HG02571 (cell line): Measurements from ENCODE around the gene MLXIPL.
A peak's percentile ranks its signal among the peaks of the same experiment; 100 is the strongest.
"Not testable (repeated sequence)": the region's sequence is repeated elsewhere in the genome, so short reads cannot be mapped to it uniquely, and the experiment has no call there.

Experiments used
- ATAC-seq: cut with Tn5 transposase; IDR thresholded peaks from one replicate; pipeline ENCODE4 v1.9.1; 2021; ENCODE audit warnings: mild to moderate bottlenecking, moderate library complexity; ENCODE audit not compliant: unreplicated experiment

Gene MLXIPL, protein sequence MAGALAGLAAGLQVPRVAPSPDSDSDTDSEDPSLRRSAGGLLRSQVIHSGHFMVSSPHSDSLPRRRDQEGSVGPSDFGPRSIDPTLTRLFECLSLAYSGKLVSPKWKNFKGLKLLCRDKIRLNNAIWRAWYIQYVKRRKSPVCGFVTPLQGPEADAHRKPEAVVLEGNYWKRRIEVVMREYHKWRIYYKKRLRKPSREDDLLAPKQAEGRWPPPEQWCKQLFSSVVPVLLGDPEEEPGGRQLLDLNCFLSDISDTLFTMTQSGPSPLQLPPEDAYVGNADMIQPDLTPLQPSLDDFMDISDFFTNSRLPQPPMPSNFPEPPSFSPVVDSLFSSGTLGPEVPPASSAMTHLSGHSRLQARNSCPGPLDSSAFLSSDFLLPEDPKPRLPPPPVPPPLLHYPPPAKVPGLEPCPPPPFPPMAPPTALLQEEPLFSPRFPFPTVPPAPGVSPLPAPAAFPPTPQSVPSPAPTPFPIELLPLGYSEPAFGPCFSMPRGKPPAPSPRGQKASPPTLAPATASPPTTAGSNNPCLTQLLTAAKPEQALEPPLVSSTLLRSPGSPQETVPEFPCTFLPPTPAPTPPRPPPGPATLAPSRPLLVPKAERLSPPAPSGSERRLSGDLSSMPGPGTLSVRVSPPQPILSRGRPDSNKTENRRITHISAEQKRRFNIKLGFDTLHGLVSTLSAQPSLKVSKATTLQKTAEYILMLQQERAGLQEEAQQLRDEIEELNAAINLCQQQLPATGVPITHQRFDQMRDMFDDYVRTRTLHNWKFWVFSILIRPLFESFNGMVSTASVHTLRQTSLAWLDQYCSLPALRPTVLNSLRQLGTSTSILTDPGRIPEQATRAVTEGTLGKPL

GRCh38 chr7:73623798-73624668 lies at the start of gene MLXIPL:
Gene MLXIPL, minus strand, starts transcription at chr7:73624522. Its CDS starts 30 bp downstream, at chr7:73624492.
- no peak for ATAC-seq

- ATAC-seq: no peak
These were observed 47.6 kb upstream of the MLXIPL start for GRCh38 chr7:73671857-73672445.

DNA sequence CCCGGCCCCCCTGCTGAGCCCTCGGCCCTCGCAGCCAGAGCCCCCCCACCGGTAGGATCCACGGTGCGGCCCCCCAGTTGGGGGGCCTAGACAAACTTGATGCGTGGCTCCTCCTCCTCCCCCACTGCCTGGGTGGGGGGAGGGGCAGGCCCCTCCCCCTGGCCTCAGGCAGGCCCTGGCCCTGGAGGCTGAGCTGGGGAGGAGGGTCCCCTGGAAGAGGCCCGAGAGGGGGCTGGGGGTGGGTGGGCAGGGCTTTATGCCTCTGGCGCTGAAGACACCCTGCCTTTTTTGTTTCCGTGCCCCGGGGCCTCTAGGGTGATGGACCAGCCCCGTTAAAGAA lies 47.0 kb upstream of the MLXIPL start:
- no peak for ATAC-seq

DNA sequence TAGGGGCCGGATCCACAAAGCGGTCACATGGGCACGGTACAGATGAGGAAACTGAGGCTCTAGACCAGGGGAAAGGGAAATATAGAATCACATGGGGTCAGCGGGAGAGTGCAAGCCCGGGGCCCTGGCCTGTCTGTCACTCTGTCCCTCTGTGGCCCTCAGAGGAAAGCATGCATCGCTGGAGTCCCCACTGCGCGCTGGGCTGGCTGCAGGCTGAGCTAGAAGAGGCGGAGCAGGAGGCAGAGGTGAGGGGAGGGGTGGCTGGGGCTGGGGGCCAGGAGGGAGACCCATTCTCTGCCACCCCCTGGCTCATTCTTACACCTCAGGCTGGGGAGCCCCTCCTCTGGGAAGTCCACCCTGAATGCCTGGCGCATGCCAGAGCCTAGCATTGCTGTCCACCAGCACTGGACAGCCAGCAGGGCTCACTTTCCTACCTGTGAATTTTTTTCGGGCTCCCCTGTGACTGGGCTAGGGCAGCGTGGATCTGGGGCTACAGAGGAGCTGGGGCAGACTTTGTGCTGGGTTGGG lies 45.6 kb upstream of the MLXIPL start:
- no peak for ATAC-seq

GRCh38 chr7:73669288-73669701 lies 45.0 kb upstream of the MLXIPL start:
- no peak for ATAC-seq

DNA sequence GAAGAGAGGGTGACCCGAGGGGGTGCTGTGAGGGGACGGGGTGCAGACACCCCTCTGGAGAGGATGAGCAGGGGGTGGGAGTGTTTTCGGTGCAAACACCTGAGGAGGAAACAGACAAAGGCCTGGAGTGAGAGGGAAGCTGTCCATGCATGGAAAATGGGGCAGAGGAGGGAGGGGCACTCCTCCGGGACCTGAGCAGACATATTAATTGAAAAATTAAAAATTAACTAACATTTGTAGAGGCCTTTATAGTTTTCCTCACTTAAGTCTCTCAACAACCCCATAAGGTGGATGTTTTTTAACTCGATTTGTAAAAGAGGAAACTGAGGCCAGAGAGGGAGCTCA lies 44.5 kb upstream of the MLXIPL start:
- ATAC-seq: no peak

DNA sequence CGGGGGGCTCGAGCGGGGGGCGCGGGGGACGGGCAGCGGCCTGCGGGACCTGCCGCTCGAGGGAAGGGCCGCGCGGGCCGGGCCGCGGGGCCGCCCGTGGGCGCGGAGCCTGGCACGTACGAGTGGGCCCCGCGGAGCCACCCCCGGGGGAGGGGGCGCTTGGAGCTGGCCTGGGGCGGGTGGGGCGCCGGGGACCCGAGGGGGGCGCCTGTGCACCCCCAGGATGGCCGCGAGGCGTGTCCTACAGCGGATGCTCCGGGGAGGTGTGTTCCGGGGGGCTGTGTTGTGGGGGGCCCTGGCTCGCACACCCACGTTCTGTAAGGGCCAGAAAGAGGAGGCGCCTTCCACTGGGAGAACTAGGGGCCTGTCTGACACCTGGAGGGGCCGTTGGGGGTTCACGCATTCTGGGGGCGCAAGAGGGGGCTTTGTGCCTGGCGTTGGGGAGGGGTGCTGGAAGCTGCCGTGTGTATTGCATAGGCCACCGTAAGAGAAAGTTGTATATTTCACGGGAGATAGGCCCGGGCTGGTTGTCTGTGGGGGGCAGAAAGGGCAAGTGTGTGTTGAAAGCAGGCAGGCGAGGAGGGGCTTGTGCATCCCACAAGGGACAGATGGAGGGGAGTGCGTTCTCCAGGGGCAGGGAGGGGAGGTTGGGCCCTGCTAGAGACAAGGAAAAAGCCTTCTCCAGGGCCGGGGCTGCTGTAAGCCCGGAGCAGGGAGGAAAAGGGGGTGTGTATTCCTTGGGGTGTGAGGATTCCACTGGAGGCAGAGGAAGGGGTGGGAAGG lies 44.0 kb upstream of the MLXIPL start:
- peak; percentile 19 for ATAC-seq

GRCh38 chr7:73667344-73668102 lies 43.2 kb upstream of the MLXIPL start, which contains the start of gene VPS37D:
Gene VPS37D, plus strand, starts transcription at chr7:73667831. Its CDS starts 128 bp downstream, at chr7:73667959.
- peak; percentile 82 for ATAC-seq

DNA sequence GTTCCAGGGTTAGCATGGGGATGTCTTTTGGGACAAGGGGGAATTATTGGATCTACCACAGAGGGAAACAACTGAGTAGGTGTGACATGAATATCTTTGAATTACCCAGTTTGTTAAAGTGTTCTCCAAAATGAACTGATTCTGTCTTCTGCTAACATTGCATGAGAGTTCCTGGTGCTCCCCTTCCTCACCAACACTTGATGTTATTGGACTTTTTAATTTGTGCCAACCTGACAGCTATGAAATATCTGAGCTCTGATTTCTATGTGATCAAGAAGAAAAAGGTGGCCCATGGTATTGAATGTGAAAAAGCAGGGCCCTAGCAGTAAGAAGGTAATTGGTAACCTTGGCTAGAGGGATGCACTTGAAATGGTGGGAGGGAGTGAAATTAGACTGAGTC lies 38.7 kb upstream of the MLXIPL start:
- no peak for ATAC-seq

- ATAC-seq: not testable (repeated sequence)
These were observed 36.3 kb upstream of the MLXIPL start for GRCh38 chr7:73660594-73660993.

- ATAC-seq: no peak
These were observed 35.7 kb upstream of the MLXIPL start for GRCh38 chr7:73659983-73660382.

DNA sequence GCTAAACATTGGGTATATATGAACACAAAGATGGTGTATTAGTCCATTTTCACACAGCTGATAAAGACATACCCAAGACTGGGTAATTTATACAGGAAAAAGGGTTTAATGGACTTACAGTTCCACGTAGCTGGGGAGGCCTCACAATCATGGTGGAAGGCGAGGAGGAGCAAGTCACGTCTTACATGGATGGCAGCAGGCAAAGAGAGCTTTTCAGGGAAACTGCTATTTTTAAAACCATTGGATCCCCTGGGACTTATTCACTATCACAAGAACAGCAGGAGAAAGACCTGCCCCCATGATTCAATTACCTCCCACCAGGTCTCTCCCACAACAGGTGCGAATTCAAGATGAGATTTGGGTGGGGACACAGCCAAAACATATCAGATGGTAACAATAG lies 31.0 kb upstream of the MLXIPL start:
- not testable (repeated sequence) for ATAC-seq

- no peak for ATAC-seq
These were observed 28.2 kb upstream of the MLXIPL start for GRCh38 chr7:73652541-73652949.

DNA sequence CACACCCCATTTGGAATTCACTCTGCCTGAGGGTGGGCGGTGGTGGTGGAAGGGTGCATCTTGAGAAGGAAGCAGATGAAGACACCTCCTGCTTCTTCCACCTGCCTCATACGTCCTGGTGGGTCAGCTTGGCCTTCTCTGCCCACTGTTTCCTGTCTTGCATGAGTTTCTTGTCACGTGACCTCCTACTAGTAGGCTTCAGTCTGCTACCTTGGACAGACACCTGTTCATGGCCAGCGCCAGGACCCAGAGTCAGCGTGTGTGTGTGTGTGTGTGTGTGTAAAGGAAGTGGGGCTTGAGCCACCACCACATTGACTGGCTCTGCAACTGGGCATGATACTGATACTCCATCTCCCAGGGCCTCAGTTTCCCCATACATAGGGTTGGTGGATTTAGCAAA lies 26.2 kb upstream of the MLXIPL start:
- no peak for ATAC-seq

GRCh38 chr7:73649576-73649975 lies 25.3 kb upstream of the MLXIPL start:
- no peak for ATAC-seq

DNA sequence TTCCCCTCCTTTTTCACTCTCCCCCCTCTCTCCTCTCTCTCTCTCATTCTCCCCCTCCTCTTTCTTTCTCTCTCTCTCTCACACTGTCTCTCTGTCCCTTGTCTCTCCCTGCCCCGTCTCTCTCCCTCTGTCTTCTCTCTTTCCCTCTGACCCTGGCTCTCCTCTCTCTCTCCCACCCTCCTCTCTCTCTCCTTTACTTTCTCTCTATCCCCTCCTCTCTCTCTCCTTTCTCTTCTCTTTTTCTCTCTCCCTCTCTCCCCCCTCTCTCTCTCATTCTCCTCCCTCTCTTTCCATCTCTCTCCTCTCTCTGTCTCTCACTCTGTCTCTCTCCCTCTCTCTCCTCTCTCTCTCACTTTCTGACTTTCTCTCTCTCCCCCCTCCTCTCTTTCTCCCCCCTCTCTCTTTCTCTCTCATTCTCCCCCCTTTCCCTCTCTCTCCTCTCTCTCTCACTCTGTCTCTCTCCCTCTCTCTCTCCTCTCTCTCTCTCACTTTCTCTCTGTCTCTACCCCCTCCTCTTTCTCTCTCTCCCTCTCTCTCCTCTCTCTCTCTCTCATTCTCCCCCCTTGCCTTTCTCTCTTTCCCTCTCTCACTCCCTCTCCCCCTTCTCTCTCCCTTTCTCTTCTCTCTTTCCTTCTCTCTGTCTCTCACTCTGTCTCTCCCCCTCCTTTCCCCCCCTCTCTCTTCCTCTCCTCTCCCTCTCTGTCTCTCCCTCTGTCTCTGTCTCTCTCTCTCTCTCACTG lies 24.4 kb upstream of the MLXIPL start:
- no peak for ATAC-seq

- no peak for ATAC-seq
These were observed 23.6 kb upstream of the MLXIPL start for GRCh38 chr7:73647725-73648592.
